GM19351 (cell line): Measurements from ENCODE around the gene DDX39B.
"Not testable (repeated sequence)": the region's sequence is repeated elsewhere in the genome, so short reads cannot be mapped to it uniquely, and the experiment has no call there.

ENCODE experiments used
- ATAC-seq: cut with Tn5 transposase; IDR thresholded peaks from one replicate; pipeline ENCODE4 v1.9.1; 2021; ENCODE audit warnings: mild to moderate bottlenecking, moderate library complexity; ENCODE audit not compliant: unreplicated experiment

The DDX39B gene

GRCh38 chr6:31575952-31576685 is 34.3 kb upstream of the DDX39B start:
- ATAC-seq: no peak

- ATAC-seq: no peak
These were observed 33.6 kb upstream of the DDX39B start, which contains the start of gene TNF for GRCh38 chr6:31575335-31575901. Gene TNF (plus strand): TSS chr6:31575565. CDS start chr6:31575742, 177 bp downstream.

DNA sequence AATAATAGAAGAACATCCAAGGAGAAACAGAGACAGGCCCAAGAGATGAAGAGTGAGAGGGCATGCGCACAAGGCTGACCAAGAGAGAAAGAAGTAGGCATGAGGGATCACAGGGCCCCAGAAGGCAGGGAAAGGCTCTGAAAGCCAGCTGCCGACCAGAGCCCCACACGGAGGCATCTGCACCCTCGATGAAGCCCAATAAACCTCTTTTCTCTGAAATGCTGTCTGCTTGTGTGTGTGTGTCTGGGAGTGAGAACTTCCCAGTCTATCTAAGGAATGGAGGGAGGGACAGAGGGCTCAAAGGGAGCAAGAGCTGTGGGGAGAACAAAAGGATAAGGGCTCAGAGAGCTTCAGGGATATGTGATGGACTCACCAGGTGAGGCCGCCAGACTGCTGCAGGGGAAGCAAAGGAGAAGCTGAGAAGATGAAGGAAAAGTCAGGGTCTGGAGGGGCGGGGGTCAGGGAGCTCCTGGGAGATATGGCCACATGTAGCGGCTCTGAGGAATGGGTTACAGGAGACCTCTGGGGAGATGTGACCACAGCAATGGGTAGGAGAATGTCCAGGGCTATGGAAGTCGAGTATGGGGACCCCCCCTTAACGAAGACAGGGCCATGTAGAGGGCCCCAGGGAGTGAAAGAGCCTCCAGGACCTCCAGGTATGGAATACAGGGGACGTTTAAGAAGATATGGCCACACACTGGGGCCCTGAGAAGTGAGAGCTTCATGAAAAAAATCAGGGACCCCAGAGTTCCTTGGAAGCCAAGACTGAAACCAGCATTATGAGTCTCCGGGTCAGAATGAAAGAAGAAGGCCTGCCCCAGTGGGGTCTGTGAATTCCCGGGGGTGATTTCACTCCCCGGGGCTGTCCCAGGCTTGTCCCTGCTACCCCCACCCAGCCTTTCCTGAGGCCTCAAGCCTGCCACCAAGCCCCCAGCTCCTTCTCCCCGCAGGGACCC is 32.6 kb upstream of the DDX39B start:
- no peak for ATAC-seq

GRCh38 chr6:31573239-31574105 is 31.7 kb upstream of the DDX39B start:
- ATAC-seq: no peak

GRCh38 chr6:31572041-31572911 is 30.5 kb upstream of the DDX39B start, which contains the start of gene LTA:
Gene LTA (plus strand): TSS chr6:31572289. CDS start chr6:31572743, 454 bp downstream.
- ATAC-seq: peak; percentile 39

DNA sequence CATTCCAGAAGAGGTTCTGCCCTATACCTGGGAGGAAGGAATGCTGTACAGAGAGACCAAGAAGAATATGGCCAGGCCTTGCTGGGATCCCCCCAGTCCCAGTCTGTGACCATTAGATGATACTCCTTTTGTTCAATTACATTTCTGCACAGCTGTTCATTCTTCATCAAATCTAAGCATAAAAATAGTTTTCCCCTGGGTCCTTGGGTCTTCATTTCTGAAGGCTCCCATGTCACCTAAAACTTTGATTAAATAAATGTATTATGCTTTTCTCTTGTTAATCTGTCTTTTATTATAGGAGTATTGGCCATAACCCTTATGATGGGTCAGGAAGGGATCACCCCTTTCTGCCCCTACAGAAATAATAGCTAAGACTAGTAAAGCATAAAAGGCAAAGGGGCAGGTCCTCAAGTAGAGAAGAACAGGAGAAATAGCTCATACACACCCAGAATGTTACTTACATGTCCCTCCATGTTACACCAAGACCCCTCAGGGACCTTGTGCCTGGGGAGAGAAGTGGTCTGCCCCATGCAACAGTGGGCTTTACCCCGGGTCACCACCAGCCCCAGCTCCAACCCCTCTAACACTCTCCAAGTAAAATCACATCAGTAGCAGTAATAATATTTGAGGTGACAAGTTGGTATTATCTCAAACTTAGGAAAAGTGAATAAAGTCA is 28.2 kb upstream of the DDX39B start:
- no peak for ATAC-seq

DNA sequence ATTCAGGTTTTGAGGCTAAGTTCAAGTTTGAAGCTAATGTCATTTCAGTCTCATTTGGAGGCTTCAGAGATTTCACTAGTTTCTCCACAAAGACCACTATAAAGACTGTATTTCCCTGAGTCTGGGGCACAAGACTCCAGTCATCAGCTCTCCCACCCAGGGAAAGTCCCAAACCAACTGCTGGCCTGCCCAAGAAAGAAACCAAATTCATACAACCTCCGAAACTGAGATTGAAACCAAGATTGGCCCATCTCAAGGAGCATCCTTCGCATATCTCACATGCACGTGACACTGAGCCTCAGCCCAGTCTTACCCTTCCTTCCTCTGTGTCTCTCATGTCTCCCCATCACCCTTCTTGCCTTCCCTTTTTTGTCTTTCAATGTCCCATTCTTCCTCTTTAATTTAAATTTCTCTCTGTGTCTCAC is 26.7 kb upstream of the DDX39B start:
- ATAC-seq: peak; percentile 73

DNA sequence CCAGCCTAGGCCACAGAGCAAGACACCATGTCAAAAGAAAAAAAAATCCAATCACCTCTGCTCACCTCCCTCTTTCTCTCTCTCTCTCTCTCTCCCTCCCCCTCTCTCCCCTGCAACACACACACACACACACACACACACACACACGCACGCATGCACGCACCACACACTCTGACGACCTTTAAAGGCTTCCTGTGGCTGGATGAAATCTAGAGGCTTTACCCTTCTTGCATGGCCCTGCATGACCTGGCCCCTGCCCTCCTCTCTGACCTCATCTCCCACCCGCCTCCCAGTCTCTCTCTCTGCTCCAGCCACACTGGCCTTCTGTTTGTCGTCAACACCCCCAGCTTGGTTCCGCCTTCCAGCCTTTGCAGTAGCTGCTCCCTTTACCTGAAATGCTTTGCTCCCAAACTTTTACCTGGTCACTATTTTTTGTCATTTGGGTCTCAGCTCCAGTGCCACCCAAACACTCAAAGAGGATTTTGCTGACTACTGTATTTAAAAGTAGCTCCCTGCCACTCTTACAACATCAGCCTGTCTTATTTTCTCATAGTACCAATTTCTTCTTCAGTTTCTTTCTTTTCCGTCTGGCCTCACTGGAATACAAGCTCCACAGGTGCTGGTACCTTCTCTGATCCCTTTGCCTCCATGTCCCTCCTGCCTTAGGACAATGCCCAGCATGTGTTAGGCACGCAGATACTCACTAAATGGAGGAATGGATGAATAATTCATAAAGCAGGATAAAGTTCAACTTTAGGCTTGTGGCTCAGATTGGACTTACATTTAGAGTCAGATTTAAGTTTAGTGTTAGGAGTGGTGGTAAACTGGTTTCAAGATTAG is 25.9 kb upstream of the DDX39B start:
- no peak for ATAC-seq

- ATAC-seq: no peak
These were observed 18.9 kb upstream of the DDX39B start for GRCh38 chr6:31560697-31561058.

DNA sequence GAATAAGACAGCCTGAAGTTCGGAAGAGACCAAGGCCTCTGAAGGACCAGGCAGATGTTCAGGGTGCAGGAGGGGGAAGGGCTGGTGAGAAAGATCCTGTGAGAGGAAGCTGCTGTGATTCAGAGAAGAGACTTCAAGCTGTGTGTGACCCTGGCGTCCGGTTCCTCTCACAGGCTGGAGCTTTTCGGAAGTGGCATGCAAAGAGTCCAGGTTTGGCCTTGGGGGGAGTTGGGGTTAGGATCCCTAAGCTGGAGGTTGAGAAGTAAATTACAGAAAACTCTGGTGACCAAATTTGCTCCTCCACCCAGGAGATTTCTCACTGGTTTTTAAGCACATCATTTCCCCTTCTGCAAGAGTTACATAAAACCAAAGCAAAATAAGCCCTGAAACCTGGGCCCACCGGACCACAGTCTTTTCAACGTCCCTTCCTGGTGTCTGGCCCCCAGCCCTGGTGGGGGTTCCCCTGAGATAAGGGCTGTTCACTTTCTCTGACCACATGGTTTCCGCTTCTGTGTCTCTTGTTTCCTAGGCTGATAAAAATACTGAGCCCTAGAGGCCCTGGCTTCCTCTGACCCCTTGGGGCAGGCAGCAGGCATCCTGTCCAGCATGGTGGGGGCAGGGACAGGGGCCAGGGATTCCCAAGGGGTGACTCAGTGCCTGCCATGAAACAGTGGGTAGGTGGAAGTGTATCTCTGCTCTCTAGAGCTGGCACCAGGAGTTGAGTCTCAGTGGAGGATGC is 18.3 kb upstream of the DDX39B start:
- ATAC-seq: peak; percentile 55

GRCh38 chr6:31559606-31559957 is 17.8 kb upstream of the DDX39B start:
- no peak for ATAC-seq

DNA sequence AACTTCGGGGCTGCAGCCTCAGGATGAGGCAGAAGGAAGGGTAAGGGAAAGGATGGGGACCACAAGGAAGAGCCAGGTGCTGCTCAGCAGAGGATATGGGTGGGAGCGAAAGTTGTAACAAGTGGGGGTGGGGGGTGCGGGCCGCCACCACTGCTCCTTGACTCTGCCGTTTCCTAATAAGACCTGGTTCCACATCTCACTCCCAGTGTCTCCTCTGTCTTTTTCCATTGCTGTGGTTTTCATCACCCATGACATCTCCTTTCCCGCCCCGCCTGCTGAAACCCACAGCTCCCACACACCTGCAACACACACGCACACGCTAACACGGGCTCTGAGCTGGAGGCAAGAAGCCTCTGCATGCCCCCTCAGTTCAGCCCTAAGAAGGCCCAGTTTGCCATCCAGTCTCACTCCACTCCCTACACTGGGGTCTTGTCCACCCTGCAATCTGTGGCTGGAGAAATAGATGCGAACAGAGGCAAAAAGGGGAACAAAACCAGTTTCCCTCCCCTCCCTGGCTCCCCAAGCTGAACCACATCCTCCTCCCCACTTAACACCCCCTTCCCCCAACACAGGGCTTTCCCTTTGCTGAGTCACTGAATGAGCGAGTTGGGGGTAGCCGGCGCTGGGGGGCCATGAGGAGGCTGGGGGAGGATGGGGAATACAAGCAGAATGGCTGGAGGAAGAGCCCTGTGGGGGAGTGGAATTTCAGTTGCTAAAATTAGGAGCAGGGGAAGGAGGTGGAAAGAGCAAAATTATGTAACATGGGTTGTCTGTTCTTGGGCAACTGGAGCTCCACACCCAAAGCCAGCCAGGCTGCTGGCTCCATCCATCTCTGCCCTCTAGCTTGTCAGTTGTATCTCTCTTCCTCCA is 17.1 kb upstream of the DDX39B start:
- no peak for ATAC-seq

DNA sequence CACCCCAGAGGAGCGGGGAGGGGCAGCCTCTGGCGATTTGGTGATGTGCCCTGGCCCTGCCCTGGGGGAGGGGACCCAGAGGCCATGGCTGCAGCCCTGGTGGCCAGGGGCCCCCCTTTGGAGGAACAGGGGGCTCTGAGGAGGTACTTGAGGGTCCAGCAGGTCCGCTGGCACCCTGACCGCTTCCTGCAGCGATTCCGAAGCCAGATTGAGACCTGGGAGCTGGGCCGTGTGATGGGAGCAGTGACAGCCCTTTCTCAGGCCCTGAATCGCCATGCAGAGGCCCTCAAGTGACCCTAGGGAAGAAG is 16.5 kb upstream of the DDX39B start:
- no peak for ATAC-seq

DNA sequence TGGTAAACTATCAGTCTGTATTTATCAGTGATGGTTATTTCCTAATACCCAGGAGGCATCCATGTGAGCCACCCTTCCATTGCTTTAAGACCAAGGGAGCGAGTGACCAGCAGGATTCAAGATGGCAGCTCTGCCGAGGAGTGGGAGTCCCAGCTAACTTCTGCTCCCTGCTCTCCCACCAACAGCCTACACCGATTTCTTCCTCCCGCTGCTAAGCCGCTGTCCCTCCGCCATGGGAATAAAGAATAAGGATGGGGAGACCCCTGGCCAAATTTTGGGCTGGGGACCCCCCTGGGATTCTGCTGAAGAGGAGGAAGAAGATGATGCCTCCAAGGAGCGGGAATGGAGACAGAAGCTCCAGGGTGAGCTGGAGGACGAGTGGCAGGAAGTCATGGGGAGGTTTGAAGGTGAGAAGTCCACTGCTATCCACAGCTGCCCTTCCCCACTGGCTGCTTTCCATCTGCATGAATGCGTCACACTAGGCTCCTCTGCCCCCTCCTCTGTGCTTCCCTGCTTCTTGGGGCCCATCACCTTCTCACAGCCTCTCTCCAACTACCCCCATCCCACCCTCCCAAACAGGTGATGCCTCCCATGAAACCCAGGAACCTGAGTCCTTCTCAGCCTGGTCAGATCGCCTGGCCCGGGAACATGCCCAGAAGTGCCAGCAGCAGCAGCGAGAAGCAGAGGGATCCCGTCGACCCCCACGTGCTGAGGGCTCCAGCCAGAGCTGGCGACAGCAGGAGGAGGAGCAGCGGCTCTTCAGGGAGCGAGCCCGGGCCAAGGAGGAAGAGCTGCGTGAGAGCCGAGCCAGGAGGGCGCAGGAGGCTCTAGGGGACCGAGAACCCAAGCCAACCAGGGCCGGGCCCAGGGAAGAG is 15.9 kb upstream of the DDX39B start:
- no peak for ATAC-seq

GRCh38 chr6:31556307-31556706 is 14.5 kb upstream of the DDX39B start:
- ATAC-seq: no peak

DNA sequence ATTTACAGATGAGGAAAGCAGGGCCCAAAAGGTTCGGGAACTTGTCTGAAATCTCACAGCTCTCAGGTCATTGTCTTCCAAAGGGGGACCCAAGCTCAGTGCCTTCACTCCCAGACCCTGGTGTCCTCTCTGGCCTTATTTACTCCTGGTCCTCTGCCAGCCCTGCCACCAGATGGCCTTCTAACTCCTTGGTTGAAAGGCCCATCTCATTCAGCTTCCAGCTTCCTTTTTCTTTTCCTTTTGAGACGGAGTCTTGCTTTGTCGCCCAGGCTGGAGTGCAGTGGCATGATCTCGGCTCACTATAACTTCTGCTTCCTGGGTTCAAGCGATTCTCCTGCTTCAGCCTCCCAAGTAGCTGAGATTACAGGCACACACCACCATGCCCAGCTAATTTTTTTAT is 9.6 kb upstream of the DDX39B start:
- ATAC-seq: not testable (repeated sequence)
